DOHH2 (cell line): Measurements from ENCODE around the gene IQCM.

Experiments
- H3F3A ChIP-seq: fragments of 200-600 bp; sonication (generic), shearing (Covaris generic); 2 replicates; pipeline ENCODE4 v1.6.0; 2016; ENCODE audit warnings: antibody characterized with exemption, mild to moderate bottlenecking; ENCODE audit not compliant: control insufficient read depth, insufficient read depth
- H3K27ac ChIP-seq: fragments of 200-600 bp; sonication (generic); 2 replicates; pipeline ENCODE4 v1.5.1; 2014; ENCODE audit warnings: low read depth, mild to moderate bottlenecking, low read length, moderate library complexity
- H3K27me3 ChIP-seq: fragments of 200-600 bp; sonication (generic); 2 replicates; pipeline ENCODE4 v1.6.1; 2014; ENCODE audit warnings: mild to moderate bottlenecking, low read length, mixed read lengths; ENCODE audit not compliant: control insufficient read depth
- H3K36me3 ChIP-seq: fragments of 200-600 bp; sonication (generic); 2 replicates; pipeline ENCODE4 v1.6.1; 2014; ENCODE audit warnings: mild to moderate bottlenecking, low read length, moderate library complexity, mixed read lengths; ENCODE audit not compliant: control insufficient read depth
- H3K4me1 ChIP-seq: fragments of 200-600 bp; sonication (generic); 2 replicates; pipeline ENCODE4 v1.6.1; 2014; ENCODE audit warnings: mild to moderate bottlenecking, low read length, mixed read lengths; ENCODE audit not compliant: control insufficient read depth
- H3K4me2 ChIP-seq: fragments of 200-600 bp; sonication (generic); 2 replicates; pipeline ENCODE4 v1.6.0; 2014; ENCODE audit warnings: mild to moderate bottlenecking, low read length, moderate library complexity
- H3K4me3 ChIP-seq: fragments of 200-600 bp; sonication (generic); 2 replicates; pipeline ENCODE4 v1.5.1; 2014; ENCODE audit warnings: mild to moderate bottlenecking, low read length, mixed read lengths
- H3K79me2 ChIP-seq: fragments of 200-600 bp; sonication (generic); 2 replicates; pipeline ENCODE4 v1.6.1; 2014; ENCODE audit warnings: mild to moderate bottlenecking, low read length, mixed read lengths; ENCODE audit not compliant: control insufficient read depth
- H3K9me2 ChIP-seq: fragments of 200-600 bp; sonication (generic); replicated peaks from 2 replicates; pipeline ENCODE4 v1.6.1; 2014; ENCODE audit warnings: mild to moderate bottlenecking, low read length, mixed read lengths; ENCODE audit not compliant: control insufficient read depth
- H3K9me3 ChIP-seq: fragments of 200-600 bp; sonication (generic); 2 replicates; pipeline ENCODE4 v1.6.1; 2014; ENCODE audit warnings: antibody characterized with exemption, low read length, mixed read lengths; ENCODE audit not compliant: control insufficient read depth, insufficient read depth
- H4K20me1 ChIP-seq: fragments of 200-600 bp; sonication (generic); 2 replicates; pipeline ENCODE4 v1.6.0; 2014; ENCODE audit warnings: low read depth, mild to moderate bottlenecking, antibody characterized with exemption, low read length, moderate library complexity; ENCODE audit not compliant: control insufficient read depth, insufficient read depth
- CTCF ChIP-seq: fragments of 200-600 bp; sonication (generic); IDR thresholded peaks from one replicate; pipeline ENCODE4 v1.5.1; 2014; ENCODE audit warnings: antibody characterized with exemption, mild to moderate bottlenecking, low read depth, low read length; ENCODE audit not compliant: poor library complexity, severe bottlenecking
- EZH2phosphoT487 ChIP-seq: fragments of 200-600 bp; sonication (generic); IDR thresholded peaks from 2 replicates; pipeline ENCODE4 v1.6.1; 2017; ENCODE audit warnings: borderline replicate concordance, mild to moderate bottlenecking, antibody characterized with exemption, low read length, moderate library complexity, mixed read lengths

IQCM gene

GRCh38 chr4:149572716-149573115, 242.9 kb downstream of the IQCM start:
- no peaks in the 10 kb centered on the region for H3K9me2 ChIP-seq
- no peaks in the 10 kb centered on the region for H3F3A ChIP-seq
- TF ChIP-seq EZH2phosphoT487, result no peak
- no peak for TF ChIP-seq CTCF
- no peaks in the 10 kb centered on the region for H3K36me3 ChIP-seq
- no peaks in the 10 kb centered on the region for H3K79me2 ChIP-seq
- H3K9me3 ChIP-seq, result no peaks in the 10 kb centered on the region
- no peak overlapping the region for H3K27ac ChIP-seq
- no peaks in the 10 kb centered on the region for H3K4me1 ChIP-seq
- H3K4me3 ChIP-seq, result no peak overlapping the region
- no peaks in the 10 kb centered on the region for H3K27me3 ChIP-seq
- no peak overlapping the region for H3K4me2 ChIP-seq
- no peaks in the 10 kb centered on the region for H4K20me1 ChIP-seq

GRCh38 chr4:149555799-149556198, 259.8 kb downstream of the IQCM start:
- no peaks in the 10 kb centered on the region for H3F3A ChIP-seq
- H3K27me3 ChIP-seq, result no peaks in the 10 kb centered on the region
- H3K9me2 ChIP-seq, result no peaks in the 10 kb centered on the region
- H3K27ac ChIP-seq, result no peak overlapping the region
- H4K20me1 ChIP-seq, result no peaks in the 10 kb centered on the region
- no peaks in the 10 kb centered on the region for H3K79me2 ChIP-seq
- TF ChIP-seq EZH2phosphoT487 (no peak), CTCF (no peak)
- H3K4me2 ChIP-seq, result no peak overlapping the region
- no peaks in the 10 kb centered on the region for H3K4me1 ChIP-seq
- no peak overlapping the region for H3K4me3 ChIP-seq
- H3K9me3 ChIP-seq, result no peaks in the 10 kb centered on the region
- no peaks in the 10 kb centered on the region for H3K36me3 ChIP-seq

GRCh38 chr4:149555146-149555545, 260.5 kb downstream of the IQCM start:
- no peak overlapping the region for H3K4me2 ChIP-seq
- H4K20me1 ChIP-seq, result no peaks in the 10 kb centered on the region
- no peak overlapping the region for H3K4me3 ChIP-seq
- H3K27ac ChIP-seq, result no peak overlapping the region
- no peaks in the 10 kb centered on the region for H3K79me2 ChIP-seq
- H3F3A ChIP-seq, result no peaks in the 10 kb centered on the region
- no peaks in the 10 kb centered on the region for H3K9me3 ChIP-seq
- no peaks in the 10 kb centered on the region for H3K27me3 ChIP-seq
- no peaks in the 10 kb centered on the region for H3K4me1 ChIP-seq
- H3K36me3 ChIP-seq, result no peaks in the 10 kb centered on the region
- TF ChIP-seq EZH2phosphoT487 (no peak), CTCF (no peak)
- H3K9me2 ChIP-seq, result no peaks in the 10 kb centered on the region
